GM19328 (cell line): ENCODE measurements around the gene NEURL1B.

Experiments
- ATAC-seq: cut with Tn5 transposase; IDR thresholded peaks from one replicate; pipeline ENCODE4 v1.9.1; 2021; ENCODE audit warnings: mild to moderate bottlenecking, moderate library complexity; ENCODE audit not compliant: unreplicated experiment

The NEURL1B gene

GRCh38 chr5:172726966-172727365 lies 85.9 kb downstream of the NEURL1B start:
- ATAC-seq = no peak

GRCh38 chr5:172727551-172727950 lies 86.5 kb downstream of the NEURL1B start:
- ATAC-seq = no peak

GRCh38 chr5:172728481-172729241 lies 87.6 kb downstream of the NEURL1B start:
- ATAC-seq = no peak

DNA sequence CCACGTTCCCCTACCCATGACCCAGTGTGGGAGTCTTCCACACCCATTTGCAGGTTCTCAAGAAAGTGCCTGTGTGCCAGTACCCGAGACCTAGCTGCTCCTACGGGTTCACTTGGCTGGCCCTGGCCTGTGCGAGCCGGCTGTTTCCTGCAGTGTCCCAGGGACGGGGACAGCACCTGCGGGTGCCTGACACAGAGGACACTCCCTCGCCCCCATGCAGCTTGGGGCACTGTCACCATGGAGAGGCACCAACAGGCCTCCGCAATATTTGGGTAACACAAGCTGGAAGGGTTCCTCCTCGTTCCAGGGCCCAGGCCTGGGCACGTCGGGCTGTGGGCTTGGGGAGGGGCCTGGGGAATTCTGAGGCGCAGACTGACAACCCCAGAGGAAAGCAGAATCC lies 88.5 kb downstream of the NEURL1B start:
- ATAC-seq = no peak

- no peak for ATAC-seq
Observed at GRCh38 chr5:172730222-172730621, 89.2 kb downstream of the NEURL1B start.

DNA sequence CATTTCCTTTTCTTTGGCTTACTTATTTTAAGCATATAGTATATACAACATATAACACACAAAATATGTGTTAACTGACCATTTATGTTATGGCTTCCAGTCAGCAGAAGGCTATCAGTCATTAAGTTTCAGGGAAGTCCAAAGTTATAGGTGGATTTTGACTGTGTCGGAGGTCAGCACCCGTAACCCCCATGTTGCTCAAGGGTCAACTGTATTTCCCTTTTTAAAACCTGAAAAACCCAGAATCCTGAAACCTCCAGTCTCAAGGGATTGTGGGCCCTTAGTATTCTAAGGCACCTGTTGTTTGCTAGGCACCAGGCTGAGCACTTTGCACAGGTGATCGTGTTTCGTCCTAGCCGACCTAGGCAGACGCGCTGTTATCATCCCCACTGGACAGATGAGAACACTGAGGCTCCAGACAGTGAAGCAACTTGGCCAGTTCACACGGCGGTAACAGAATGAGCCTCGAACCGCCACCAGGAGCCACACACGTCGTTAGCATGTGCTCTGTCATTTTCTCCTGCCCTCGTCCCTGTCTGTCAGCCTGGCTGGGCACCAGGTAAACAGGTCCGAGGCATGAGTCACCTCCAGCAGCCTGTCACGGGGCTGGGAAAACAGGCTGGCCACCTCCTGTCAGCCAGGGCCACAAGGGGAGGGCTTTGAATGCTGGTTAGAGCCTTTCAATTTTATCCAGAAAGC lies 90.1 kb downstream of the NEURL1B start:
- ATAC-seq = no peak

- ATAC-seq = no peak
Observed at GRCh38 chr5:172731680-172732074, 90.6 kb downstream of the NEURL1B start.

GRCh38 chr5:172732201-172732865 lies 91.3 kb downstream of the NEURL1B start:
- no peak for ATAC-seq

GRCh38 chr5:172733131-172733973 lies 92.3 kb downstream of the NEURL1B start:
- no peak for ATAC-seq

DNA sequence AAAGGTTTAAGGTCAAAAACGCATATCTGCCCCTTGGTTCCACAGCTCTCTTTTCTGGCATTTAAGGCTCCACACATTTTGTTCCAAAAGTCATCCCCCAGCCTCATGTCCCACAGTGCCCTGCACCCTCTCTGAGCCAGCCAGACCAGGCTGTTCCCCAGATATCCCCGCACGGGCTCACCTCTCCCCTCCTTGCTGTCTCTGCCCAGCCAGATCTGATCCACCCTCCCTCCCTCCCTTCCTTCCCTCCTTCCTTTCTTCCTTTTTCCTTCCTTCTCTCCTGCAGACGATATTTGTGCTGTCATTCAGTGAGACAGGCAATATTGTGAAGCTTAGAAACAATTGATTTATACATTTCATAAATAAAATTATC lies 92.9 kb downstream of the NEURL1B start:
- ATAC-seq = no peak

DNA sequence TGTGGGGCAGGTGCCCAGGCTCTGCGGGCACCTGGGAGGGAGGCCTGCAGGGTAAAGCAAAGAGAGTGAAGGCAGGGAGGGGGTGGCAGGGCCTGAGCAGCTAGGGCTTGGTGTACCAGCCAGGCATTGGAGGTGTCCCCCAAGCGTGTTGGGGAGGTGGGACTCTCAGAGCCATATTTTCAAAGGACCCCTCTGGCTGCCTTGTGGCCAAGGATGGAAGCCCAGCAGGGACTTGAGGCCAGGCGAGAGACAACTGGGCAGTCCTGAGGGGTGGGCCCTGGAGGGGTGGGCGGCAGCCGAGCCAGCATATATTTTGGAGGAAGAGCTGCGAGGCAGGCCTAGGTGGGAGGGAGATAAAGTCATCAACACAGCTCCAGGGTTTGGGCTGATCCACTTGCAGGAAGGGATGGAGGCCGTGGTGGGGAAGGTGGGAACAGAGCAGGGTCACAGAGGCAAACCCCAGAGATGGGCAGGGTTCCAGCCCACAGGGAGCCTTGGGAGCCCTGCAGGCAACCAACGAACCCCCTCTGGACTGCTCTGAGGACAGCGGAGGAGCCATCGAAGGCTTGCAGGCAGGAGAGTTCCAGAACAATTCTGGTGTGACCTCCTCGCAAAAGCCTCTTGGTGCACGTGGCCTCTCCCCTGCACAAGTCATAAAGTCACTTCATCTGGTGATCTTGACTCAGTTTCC lies 94.2 kb downstream of the NEURL1B start:
- no peak for ATAC-seq

GRCh38 chr5:172736508-172737135 lies 95.6 kb downstream of the NEURL1B start:
- no peak for ATAC-seq

DNA sequence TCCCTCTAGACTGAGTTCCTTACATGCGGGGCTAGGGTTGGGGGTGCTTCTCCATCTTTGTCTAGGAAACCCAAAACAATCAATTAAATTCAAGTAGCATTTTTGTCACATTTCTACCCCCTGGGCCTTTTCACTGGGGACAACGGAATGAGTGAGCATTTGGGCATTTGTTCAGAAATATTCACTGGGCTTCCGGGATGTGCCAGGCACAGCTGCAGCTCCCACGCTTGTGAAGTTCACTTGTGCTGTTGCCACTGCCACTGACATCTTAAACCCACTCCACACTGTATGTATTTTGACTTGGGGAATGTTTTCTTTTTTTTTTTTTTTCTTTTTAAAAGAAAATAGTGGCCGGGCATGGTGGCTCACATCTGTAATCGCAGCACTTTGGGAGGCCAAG lies 98.3 kb downstream of the NEURL1B start:
- ATAC-seq = no peak

DNA sequence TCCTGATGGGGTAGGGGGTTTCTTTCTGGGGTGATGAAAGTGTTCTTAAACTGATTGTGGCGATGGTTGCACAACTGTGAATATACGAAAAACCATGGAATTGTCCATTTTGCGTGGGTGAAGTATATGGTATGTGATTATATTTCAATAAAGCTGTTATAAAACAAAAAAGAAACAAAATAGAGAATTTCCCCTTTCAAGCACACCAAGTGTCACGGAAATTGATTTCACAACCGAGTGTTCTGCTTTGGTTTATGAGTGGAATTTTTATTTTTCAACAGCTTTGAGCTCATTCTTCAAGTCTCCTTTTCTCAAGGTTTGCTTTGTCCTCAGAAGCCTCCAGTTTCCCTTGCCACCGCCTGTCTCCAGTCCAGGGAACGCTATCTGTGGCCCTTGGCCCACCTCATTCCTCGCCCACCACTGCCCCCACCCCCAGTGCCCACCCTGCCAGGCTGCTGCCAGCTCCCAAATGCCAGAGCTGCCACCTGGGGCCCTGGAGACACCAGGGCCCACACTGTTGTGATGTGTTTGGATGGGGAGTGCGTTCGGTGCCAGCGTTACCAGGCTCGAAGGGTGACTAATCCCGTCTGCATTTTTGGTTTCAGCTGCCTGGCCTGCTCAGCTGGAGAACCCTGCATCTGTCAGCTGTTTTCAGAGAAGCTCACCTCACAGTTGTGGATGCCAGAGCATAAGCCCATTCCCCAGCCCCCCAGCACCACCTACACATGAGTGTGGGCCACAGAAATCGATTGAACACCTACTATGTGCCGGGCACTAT lies 99.6 kb downstream of the NEURL1B start:
- ATAC-seq = no peak
